ENCODE measurements around the gene STPG2.
"Not testable (repeated sequence)": the region's sequence is repeated elsewhere in the genome, so short reads cannot be mapped to it uniquely, and the experiment has no call there.

The STPG2 gene

GRCh38 chr4:97942137-97942536, 201.1 kb downstream of the STPG2 start:
- DNase-seq: no peak

DNA sequence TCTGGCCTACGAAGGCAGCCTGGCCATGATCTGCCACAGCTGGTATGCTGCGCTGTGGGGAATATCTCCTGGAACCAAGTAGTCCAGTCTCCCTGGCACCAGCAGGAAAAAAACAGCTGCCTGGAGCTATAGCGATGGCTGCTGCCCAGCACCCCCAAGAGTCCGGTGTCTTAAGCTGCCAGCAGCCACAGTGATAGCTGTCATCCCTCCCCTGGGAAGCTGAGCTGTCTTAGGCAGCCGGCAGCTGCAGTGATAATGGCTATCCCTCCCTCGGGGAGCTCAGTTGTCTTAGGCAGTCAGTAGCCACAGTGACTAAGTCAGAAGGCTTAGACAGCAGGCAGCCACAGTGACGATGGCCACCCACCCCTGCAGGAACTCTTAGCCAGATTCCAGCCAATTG, 205.1 kb downstream of the STPG2 start:
- DNase-seq: no peak

- DNase-seq: no peak
Measured at GRCh38 chr4:97924341-97924958, 218.8 kb downstream of the STPG2 start.

DNA sequence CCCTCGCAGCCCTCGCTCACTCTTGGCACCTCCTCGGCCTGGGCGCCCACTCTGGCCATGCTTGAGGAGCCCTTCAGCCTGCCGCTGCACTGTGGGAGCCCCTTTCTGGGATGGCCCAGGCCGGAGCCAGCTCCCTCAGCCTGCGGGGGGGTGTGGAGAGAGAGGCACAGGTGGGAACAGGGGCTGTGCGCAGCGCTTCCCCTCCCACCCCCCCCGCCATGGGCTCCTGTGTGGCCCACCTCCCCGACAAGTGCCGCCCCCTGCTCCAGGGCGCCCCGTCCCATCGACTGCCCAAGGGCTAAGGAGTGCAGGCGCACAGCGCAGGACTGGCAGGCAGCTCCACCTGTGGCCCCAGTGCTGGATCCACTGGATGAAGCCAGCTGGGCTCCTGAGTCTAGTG, 220.2 kb downstream of the STPG2 start:
- DNase-seq: no peak

DNA sequence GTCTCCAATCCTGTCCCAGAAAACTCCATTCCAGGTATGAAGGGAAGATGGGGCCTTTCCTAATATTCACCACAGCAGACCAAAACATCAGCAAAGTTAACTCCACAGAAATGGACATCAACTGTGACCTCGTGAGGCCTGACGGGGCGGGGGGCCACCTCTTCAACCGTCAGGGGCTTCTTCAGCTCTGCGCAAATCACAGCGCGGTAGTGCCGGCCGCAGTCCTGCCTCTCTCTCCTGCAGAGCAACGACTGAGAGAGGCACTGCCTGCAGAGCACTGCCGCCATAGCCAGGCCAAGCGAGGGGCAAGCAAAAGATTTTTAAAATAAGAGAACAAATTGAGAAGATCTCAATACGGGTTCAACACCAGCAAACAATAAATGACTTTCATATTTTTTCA, 226.2 kb downstream of the STPG2 start:
- DNase-seq: no peak

GRCh38 chr4:97912156-97912555, 231.1 kb downstream of the STPG2 start:
- no peak for DNase-seq

GRCh38 chr4:97911236-97911906, 231.9 kb downstream of the STPG2 start:
- no peak for DNase-seq

DNA sequence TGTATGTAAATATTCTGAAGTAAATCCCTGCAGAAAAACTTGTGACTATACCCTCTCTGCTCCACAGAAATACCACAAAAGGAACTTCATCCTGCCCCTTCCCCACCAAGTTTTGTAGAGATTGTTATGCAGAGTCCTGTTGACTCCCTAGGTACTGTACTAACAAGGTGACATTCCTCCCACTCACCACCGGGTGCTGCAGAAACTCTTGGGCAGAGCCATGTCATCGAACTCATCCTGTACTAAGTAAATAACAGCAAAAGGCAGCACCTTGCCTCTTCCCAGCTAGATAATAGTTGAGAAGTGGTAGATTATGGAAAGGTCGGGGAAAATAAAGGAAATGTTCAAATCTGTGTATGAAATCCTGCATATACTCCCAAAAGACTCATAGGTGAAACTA, 233.3 kb downstream of the STPG2 start:
- DNase-seq: no peak

GRCh38 chr4:97903436-97904189, 239.7 kb downstream of the STPG2 start:
- not testable (repeated sequence) for DNase-seq

GRCh38 chr4:97900229-97900628, 243.0 kb downstream of the STPG2 start:
- no peak for DNase-seq

- no peak for DNase-seq
Measured at GRCh38 chr4:97892592-97893266, 250.5 kb downstream of the STPG2 start.

DNA sequence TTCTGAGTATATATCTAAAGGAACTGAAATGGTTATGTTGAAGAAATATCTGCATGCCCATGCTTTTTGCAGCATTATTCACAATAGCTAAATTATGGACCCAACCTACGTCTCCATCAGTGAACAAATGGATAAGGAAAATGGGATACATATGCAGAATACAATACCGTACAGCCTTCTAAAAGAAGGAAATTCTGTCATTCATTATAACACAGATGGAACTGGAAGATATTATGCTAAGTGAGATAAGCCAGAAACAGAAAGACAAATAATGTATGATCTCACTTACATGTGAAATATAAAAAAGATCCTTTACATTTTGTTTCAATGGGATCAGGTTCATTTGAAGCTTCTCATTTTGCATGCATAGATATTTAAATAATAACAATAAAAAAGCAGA, 263.3 kb downstream of the STPG2 start:
- no peak for DNase-seq

- DNase-seq: no peak
Measured at GRCh38 chr4:97868097-97868496, 275.2 kb downstream of the STPG2 start.

DNA sequence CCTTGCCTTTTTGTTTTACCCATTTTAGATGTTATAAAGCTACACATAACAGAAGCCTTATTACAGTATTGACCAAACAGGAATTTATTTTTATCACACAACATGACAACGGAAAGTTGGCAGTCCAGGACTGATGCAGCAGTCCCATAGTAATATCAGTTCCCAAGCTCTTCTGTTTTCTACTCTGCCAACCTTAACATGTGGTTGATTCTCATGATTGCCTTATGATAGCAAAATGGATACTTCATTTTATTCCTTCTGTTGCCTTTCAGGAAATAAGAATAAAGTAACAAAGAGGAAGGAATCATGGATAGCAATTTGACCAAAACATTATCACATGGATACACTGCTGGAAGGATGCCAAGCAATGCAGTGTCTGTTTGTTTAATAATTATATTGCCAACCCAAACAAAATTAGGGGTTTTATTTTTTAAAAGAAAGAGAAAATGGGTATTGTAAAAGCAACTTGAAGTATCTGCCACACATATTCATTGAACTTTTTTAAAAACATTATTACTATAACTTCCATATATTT, 275.7 kb downstream of the STPG2 start:
- no peak for DNase-seq

DNA sequence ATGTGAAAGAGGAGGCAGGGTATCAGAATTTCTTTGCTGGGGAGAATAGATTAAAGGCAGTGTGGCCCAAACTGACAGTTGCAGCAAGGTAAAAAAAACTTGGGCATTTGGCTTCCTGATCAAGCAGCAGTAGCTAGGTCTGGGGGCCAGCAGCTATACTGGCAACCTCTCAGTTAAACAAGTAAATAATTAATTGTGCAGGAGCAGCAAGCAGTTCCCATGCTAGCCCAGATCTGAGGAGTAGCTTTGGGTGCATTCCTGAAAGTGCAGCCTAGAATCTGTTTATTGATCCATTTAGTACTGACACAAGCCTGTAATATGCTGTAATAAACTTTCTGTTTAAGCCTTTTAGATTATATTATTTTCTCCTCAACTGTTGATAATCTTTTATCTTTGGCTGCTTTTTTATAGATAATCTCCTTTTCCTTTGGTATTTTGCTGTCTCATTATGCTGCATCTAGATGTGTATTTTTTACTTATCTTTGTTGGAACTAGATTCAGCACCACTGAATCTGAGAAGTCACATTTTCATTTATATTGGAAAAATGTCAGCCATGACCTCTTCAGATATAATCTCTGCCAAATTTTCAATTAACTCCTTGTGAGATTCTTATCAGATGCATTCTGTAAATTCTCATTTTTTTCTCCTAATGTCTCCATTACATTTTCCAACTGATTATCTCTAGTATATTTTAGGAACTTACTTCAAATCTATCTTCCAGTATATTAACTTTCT, 276.3 kb downstream of the STPG2 start:
- no peak for DNase-seq

- no peak for DNase-seq
Measured at GRCh38 chr4:97851115-97851514, 292.2 kb downstream of the STPG2 start.

- DNase-seq: no peak
Measured at GRCh38 chr4:97845758-97846157, 297.5 kb downstream of the STPG2 start.

DNA sequence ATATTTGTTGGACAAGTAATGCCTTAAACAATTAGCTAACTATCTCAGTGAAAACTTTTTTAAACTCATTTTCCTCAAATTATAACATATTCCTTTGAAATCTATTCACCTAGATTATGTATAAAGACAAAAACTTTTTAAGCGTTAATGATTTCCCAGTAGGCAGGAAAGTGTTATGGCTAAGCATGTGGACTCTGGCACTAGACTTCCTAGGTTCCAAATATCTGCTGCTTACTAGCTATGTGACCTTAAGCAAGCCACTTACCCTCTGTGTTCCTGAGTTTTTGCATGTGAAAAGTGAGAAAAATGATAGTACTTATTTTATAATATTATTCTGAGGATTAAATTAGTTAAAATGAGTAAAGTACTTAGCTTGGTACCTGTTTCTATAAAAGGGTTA, 301.8 kb downstream of the STPG2 start:
- no peak for DNase-seq

DNA sequence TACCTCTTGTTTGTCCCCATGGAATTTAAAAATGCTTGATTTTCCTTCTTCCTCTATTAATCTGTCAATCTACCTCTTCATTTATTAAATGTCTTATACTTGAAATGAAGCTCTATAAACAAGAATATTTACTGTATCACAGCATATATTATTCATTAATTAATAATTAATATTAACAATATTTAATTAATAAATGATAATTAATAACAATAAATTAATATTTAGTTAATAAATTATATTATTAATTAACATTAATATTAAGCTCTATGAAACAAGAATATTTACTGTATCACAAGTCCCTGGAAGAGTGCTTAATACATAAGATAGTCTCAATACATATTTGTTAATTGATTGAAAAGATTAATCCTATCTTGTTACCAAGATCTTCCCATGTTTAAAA, 306.6 kb downstream of the STPG2 start:
- no peak for DNase-seq

DNA sequence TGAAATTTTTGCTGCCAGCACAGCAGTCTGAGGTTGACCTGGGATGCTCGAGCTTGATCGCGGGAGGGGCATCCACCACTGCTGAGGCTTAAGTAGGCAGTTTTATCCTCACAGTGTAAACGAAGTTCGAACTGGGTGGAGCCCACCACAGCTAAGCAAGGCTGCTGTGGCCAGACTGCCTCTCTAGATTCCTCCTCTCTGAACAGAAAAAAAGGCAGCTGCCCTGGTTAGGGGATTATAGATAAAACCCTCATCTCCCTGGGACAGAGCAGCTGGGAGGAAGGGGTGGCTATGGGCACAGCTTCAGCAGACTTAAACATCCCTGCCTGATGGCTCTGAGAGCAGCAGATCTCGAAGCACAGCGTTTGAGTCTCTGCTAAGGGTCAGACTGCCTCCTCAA, 314.6 kb downstream of the STPG2 start:
- no peak for DNase-seq

- no peak for DNase-seq
Measured at GRCh38 chr4:97819294-97819693, 324.0 kb downstream of the STPG2 start.

DNA sequence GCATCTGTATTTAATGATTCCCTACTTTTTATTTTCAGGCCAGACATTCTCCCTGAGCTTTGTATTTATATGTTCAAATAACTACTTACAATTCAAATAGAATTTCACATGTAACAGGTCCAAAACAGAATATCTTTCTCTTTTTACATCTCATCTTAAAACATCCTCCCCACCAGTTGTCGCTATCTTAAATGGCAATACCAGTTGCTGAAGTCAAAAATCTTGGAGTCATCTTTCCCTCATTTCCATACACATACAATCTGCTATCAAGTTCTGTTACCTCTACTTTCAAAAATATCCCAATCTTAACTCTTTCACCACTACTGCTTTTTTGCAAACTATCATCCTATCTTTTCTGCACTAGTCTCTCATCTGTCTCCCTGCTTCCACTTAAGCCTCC, 330.5 kb downstream of the STPG2 start:
- no peak for DNase-seq

Measured in NK-92 treated with Interleukin-12 subunit alpha and Interleukin-12 subunit beta, amount 100 ng/mL, for 24 hours (cell line).